Neuronal stem cell (in vitro differentiated cells): ENCODE measurements around the gene PLEKHN1.
"Not testable (repeated sequence)": the region's sequence is repeated elsewhere in the genome, so short reads cannot be mapped to it uniquely, and the experiment has no call there.

ENCODE experiments used
- DNase-seq: peaks from one replicate; pipeline ENCODE4 v3.0.0-alpha.2; 2013; ENCODE audit warnings: low spot score
- H2AFZ ChIP-seq: one replicate; pipeline ENCODE4 v1.6.1; 2013; ENCODE audit warnings: mild to moderate bottlenecking, low read length, inconsistent platforms
- H2AK5ac ChIP-seq: 2 replicates; pipeline ENCODE4 v1.6.1; 2013; ENCODE audit warnings: low read depth, mild to moderate bottlenecking, inconsistent platforms, low read length, moderate library complexity, mixed read lengths
- H2BK120ac ChIP-seq: 2 replicates; pipeline ENCODE4 v1.6.1; 2013; ENCODE audit warnings: low read depth, mild to moderate bottlenecking, inconsistent platforms, low read length, moderate library complexity, mixed read lengths
- H2BK12ac ChIP-seq: one replicate; pipeline ENCODE4 v1.6.1; 2013; ENCODE audit warnings: low read length, inconsistent platforms
- H2BK15ac ChIP-seq: 2 replicates; pipeline ENCODE4 v1.6.1; 2013; ENCODE audit warnings: mild to moderate bottlenecking, low read length, inconsistent platforms, mixed read lengths
- H2BK5ac ChIP-seq: one replicate; pipeline ENCODE4 v1.6.1; 2013; ENCODE audit warnings: inconsistent platforms, mild to moderate bottlenecking, low read length, moderate library complexity
- H3K14ac ChIP-seq: one replicate; pipeline ENCODE4 v1.6.1; 2013; ENCODE audit warnings: low read length, inconsistent platforms
- H3K18ac ChIP-seq: 2 replicates; pipeline ENCODE4 v1.6.1; 2013; ENCODE audit warnings: low read length, inconsistent platforms
- H3K23ac ChIP-seq: 2 replicates; pipeline ENCODE4 v1.6.1; 2013; ENCODE audit warnings: low read depth, mild to moderate bottlenecking, mixed read lengths, low read length, inconsistent platforms; ENCODE audit not compliant: poor library complexity
- H3K27ac ChIP-seq: replicated peaks from 3 replicates; pipeline ENCODE4 v1.5.1; 2013; ENCODE audit warnings: low read length, inconsistent platforms
- H3K27me3 ChIP-seq, 3 experiments: 2 replicates each; pipeline ENCODE4 v1.6.1; 2013; ENCODE audit warnings: low read length in 3 of 3, mild to moderate bottlenecking in 2 of 3, inconsistent platforms in 1 of 3, low read depth in 1 of 3, mixed read lengths in 1 of 3, moderate library complexity in 1 of 3; ENCODE audit not compliant: control insufficient read depth in 3 of 3, insufficient read depth in 3 of 3
- H3K36me3 ChIP-seq, 2 donors: replicated peaks in 1 of 2; 2 replicates each; pipeline ENCODE4 v1.6.1; 2013; ENCODE audit warnings: low read length in 2 of 2; ENCODE audit not compliant: control insufficient read depth in 2 of 2, insufficient read depth in 2 of 2
- H3K4ac ChIP-seq: 2 replicates; pipeline ENCODE4 v1.6.1; 2013; ENCODE audit warnings: inconsistent platforms, mild to moderate bottlenecking, low read length, moderate library complexity
- H3K4me1 ChIP-seq, 2 donors: 1 replicate in 1 of 2; 2 replicates in 1 of 2; pipeline ENCODE4 v1.6.1; 2013; ENCODE audit warnings: low read length in 2 of 2, low read depth in 1 of 2; ENCODE audit not compliant: control insufficient read depth in 2 of 2, insufficient read depth in 1 of 2
- H3K4me2 ChIP-seq: one replicate; pipeline ENCODE4 v1.6.1; 2013; ENCODE audit warnings: mild to moderate bottlenecking, low read length, inconsistent platforms; ENCODE audit not compliant: insufficient read depth, poor library complexity, severe bottlenecking
- H3K4me3 ChIP-seq, 2 donors: 2 replicates each; pipeline ENCODE4 v1.5.1; 2013; ENCODE audit warnings: low read length in 2 of 2, mild to moderate bottlenecking in 2 of 2, inconsistent platforms in 1 of 2, moderate library complexity in 1 of 2
- H3K79me1 ChIP-seq: one replicate; pipeline ENCODE4 v1.6.1; 2013; ENCODE audit warnings: low read depth, mild to moderate bottlenecking, inconsistent platforms, low read length, moderate library complexity
- H3K9ac ChIP-seq: one replicate; pipeline ENCODE4 v1.6.1; 2013; ENCODE audit warnings: mild to moderate bottlenecking, low read depth, low read length, inconsistent platforms; ENCODE audit not compliant: poor library complexity
- H3K9me3 ChIP-seq, 2 donors: replicated peaks in 1 of 2; 2 replicates each; pipeline versions ENCODE3 to v1.6.1; 2013; ENCODE audit warnings: low read length in 2 of 2, mild to moderate bottlenecking in 2 of 2, inconsistent platforms in 1 of 2, low read depth in 1 of 2, mixed read lengths in 1 of 2, moderate library complexity in 1 of 2; ENCODE audit not compliant: control insufficient read depth in 2 of 2, insufficient read depth in 1 of 2
- H4K8ac ChIP-seq: one replicate; pipeline ENCODE4 v1.6.1; 2013; ENCODE audit warnings: low read depth, mild to moderate bottlenecking, inconsistent platforms, low read length, moderate library complexity
- H4K91ac ChIP-seq: one replicate; pipeline ENCODE4 v1.6.1; 2013; ENCODE audit warnings: low read length, low read depth, mild to moderate bottlenecking, inconsistent platforms; ENCODE audit not compliant: poor library complexity
- WGBS, 2 donors: extraction: QIAGEN DNeasy Blood & Tissue Kit; methylation state at CpG; one replicate each; pipeline ENCODE4 v1.1.7; 2013; ENCODE audit warnings: missing lambda C conversion rate in 2 of 2, mixed read lengths in 1 of 2; ENCODE audit not compliant: insufficient read length in 2 of 2, insufficient replicate concordance in 1 of 2; ENCODE audit errors: extremely low coverage in 2 of 2; 5-methylcytosine and 5-hydroxymethylcytosine counted together

PLEKHN1 gene

DNA sequence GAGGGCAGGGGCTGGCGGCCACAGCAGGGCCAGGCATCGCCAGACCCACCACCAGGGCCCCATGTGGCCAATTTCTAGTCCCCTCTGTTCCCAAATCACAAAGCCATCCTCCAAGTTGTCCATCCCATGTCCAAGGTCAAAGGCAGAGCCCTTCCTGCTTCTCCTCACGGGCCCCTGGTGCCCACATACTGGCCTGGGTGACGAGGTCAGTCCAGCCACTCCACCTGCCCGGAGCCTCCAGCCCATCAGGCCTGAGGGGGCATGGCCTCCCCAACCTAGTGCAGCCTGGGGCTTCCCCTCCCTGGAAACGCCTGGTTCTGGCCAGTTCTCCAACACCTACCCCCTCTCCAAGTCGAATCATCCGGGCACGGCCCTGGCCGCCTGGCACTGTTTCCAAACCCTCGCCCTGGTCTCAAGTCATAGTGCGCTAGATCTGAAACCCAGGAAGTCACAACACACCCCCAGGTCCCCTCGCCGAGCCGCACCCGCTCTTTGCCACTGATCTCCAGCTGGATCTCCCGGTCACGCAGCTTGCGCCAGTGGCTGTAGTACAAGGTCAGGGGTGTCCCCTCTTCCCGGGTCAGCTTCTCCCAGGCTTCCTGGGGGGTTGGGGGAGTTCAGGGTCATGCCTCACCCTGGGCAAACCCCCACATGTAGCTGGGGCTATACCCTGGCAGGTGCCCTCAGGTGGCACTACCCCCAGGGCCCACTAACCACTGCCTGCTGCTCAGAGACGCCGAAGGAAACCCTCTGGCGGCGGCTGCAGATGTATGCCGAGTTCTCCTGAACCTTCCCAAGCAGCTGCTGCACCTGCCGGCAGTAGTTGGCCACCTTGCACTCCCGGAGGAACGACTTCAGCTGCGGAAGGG is 20.4 kb upstream of the PLEKHN1 start:
- H2AK5ac ChIP-seq, result no peak overlapping the region
- no peak overlapping the region for H2BK120ac ChIP-seq
- H3K9ac ChIP-seq, result no peak overlapping the region
- no peak overlapping the region for H4K91ac ChIP-seq
- H3K4me2 ChIP-seq, result peak overlapping the region; percentile 11
- peaks cover 7 to 12% of the 10 kb centered on the region in 2 donors for H3K4me1 ChIP-seq
- no peak overlapping the region for H3K23ac ChIP-seq
- H2BK15ac ChIP-seq, result no peak overlapping the region
- H3K18ac ChIP-seq, result no peak overlapping the region
- no peak for DNase-seq
- peaks cover 9 to 28% (median 27%) of the 10 kb centered on the region in 3 experiments for H3K27me3 ChIP-seq
- no peak overlapping the region for H3K27ac ChIP-seq
- H3K79me1 ChIP-seq, result peaks cover 2% of the 10 kb centered on the region
- peaks cover 37 to 66% of the 10 kb centered on the region in 2 donors for H3K36me3 ChIP-seq
- H3K4ac ChIP-seq, result no peak overlapping the region
- H4K8ac ChIP-seq, result no peak overlapping the region
- peak overlapping the region; percentile 39 for H2BK5ac ChIP-seq
- H3K14ac ChIP-seq, result no peak overlapping the region
- peaks cover 0 to 2% of the 10 kb centered on the region in 2 donors for H3K9me3 ChIP-seq
- whole genome bisulfite sequencing, 2 donors, result no CpG with 5 or more reads among the region's 29 CpGs
- no peak overlapping the region for H2BK12ac ChIP-seq
- no peak overlapping the region for H2AFZ ChIP-seq
- no peak overlapping the region for H3K4me3 ChIP-seq

DNA sequence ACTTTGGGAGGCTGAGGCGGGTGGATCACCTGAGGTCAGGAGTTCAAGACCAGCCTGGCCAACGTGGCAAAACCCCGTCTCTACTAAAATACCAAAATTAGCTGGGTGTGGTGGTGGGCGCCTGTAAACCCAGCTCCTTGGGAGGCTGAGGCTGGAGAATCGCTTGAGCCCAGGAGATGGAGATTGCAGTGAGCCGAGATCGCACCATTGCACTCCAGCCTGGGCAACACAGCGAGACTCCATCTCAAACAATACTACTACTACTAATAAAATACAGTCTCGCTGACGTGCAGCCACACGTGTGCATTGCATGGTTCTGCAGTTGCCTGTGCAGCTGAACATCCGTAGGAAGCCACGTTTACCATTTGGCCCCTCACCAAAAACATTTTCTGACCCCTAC is 19.5 kb upstream of the PLEKHN1 start:
- H2AFZ ChIP-seq, H3K27ac ChIP-seq, H3K79me1 ChIP-seq, H2AK5ac ChIP-seq, H4K8ac ChIP-seq, H3K4ac ChIP-seq, H3K23ac ChIP-seq, H2BK12ac ChIP-seq, H3K4me2 ChIP-seq, H3K9me3 ChIP-seq, H3K18ac ChIP-seq, DNase-seq, H3K4me3 ChIP-seq, H3K9ac ChIP-seq, H3K14ac ChIP-seq, H2BK15ac ChIP-seq, H2BK120ac ChIP-seq, H4K91ac ChIP-seq: not testable (repeated sequence)
- Histone ChIP-seq H3K4me1 (peaks cover 3 to 10% of the 10 kb centered on the region in 2 donors), H2BK5ac (peak overlapping the region; percentile 66), H3K36me3 (peaks cover 41 to 75% of the 10 kb centered on the region in 2 donors), H3K27me3 (peaks cover 5 to 22% (median 19%) of the 10 kb centered on the region in 3 experiments)
- WGBS, 2 donors, result no CpG with 5 or more reads among the region's 13 CpGs

DNA sequence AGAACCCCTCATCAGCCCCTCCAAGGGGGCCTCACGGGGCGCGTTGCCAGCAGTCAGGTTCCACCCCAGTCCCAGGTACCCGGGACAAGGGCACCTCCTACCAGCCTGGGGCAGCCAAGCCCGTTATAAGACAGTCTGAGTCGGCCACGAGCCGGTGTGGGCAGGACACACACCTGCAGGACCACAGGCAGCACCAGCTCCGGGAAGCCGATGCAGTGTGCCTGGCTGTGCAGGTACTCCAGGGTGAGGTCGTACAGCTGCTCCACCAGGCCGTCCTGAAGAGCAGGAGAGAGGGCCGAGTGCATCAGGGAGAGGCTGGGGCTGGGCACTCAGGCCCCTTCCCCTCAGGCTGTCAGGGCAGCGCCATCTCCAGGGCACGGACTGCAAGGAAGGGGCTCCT is 18.3 kb upstream of the PLEKHN1 start:
- no peak overlapping the region for H3K4me2 ChIP-seq
- H3K18ac ChIP-seq, result no peak overlapping the region
- H2BK15ac ChIP-seq, result no peak overlapping the region
- H2BK12ac ChIP-seq, result no peak overlapping the region
- peaks cover 1 to 6% of the 10 kb centered on the region in 2 donors for H3K4me1 ChIP-seq
- no peak for DNase-seq
- H3K23ac ChIP-seq, result peak overlapping the region; percentile 31
- no peak overlapping the region for H2BK120ac ChIP-seq
- WGBS, 2 donors, result no CpG with 5 or more reads among the region's 15 CpGs
- no peak overlapping the region for H3K14ac ChIP-seq
- H3K4me3 ChIP-seq, result no peak overlapping the region
- peak overlapping the region; percentile 21 for H3K9ac ChIP-seq
- peaks cover 0 to 2% of the 10 kb centered on the region in 2 donors for H3K9me3 ChIP-seq
- H2AFZ ChIP-seq, result no peak overlapping the region
- H2AK5ac ChIP-seq, result no peak overlapping the region
- H4K8ac ChIP-seq, result no peak overlapping the region
- peaks cover 2% of the 10 kb centered on the region for H3K79me1 ChIP-seq
- peak overlapping the region; percentile 39 for H2BK5ac ChIP-seq
- H3K4ac ChIP-seq, result peak overlapping the region; percentile 23
- peaks cover under 1 to 12% (median 9%) of the 10 kb centered on the region in 3 experiments for H3K27me3 ChIP-seq
- H3K36me3 ChIP-seq, result peaks cover 47 to 86% of the 10 kb centered on the region in 2 donors
- no peak overlapping the region for H3K27ac ChIP-seq
- H4K91ac ChIP-seq, result no peak overlapping the region

GRCh38 chr1:950268-950667 is 16.0 kb upstream of the PLEKHN1 start:
- no peak overlapping the region for H2BK15ac ChIP-seq
- no peak overlapping the region for H2AFZ ChIP-seq
- H3K9me3 ChIP-seq, result peaks cover 0 to 2% of the 10 kb centered on the region in 2 donors
- no peaks in the 10 kb centered on the region for H3K27me3 ChIP-seq
- WGBS, 2 donors, result no CpG with 5 or more reads among the region's 9 CpGs
- DNase-seq, result no peak
- no peak overlapping the region for H3K9ac ChIP-seq
- H3K79me1 ChIP-seq, result peaks cover 3% of the 10 kb centered on the region
- no peak overlapping the region for H2BK5ac ChIP-seq
- H2BK12ac ChIP-seq, result no peak overlapping the region
- no peak overlapping the region for H3K4ac ChIP-seq
- H3K36me3 ChIP-seq, result peaks cover 53 to 98% of the 10 kb centered on the region in 2 donors
- H2BK120ac ChIP-seq, result no peak overlapping the region
- H3K4me2 ChIP-seq, result no peak overlapping the region
- no peak overlapping the region for H2AK5ac ChIP-seq
- H3K23ac ChIP-seq, result peak overlapping the region; percentile 4
- no peak overlapping the region for H3K27ac ChIP-seq
- no peak overlapping the region for H3K14ac ChIP-seq
- H4K8ac ChIP-seq, result no peak overlapping the region
- H3K4me1 ChIP-seq, result no peaks in the 10 kb centered on the region
- no peak overlapping the region for H3K18ac ChIP-seq
- H4K91ac ChIP-seq, result no peak overlapping the region
- peak overlapping the region in 1 of 2 donors; percentile 46 for H3K4me3 ChIP-seq
